Measurements from ENCODE around the gene IKZF2.

IKZF2 gene

GRCh38 chr2:213066443-213066743 is 85.0 kb downstream of the IKZF2 start:
- no peaks in the 10 kb centered on the region for H3K36me3 ChIP-seq (replicated peaks; ENCODE audit: insufficient read depth, low read length)
- no peaks in the 10 kb centered on the region for H3K79me2 ChIP-seq (ENCODE audit: low read length)

GRCh38 chr2:213065583-213066442 is 85.6 kb downstream of the IKZF2 start:
- H3K9me3 ChIP-seq (replicated peaks; ENCODE audit: insufficient read depth, low read length): no peaks in the 10 kb centered on the region
- H4K20me1 ChIP-seq (ENCODE audit: insufficient read depth, low read length): no peaks in the 10 kb centered on the region
- H3K4me3 ChIP-seq (ENCODE audit: low read length): no peak overlapping the region
- H3K79me2 ChIP-seq (ENCODE audit: low read length): no peaks in the 10 kb centered on the region
- no peak overlapping the region for H2AFZ ChIP-seq (ENCODE audit: low read length)
- no peak overlapping the region for H3K27ac ChIP-seq (ENCODE audit: low read length)
- DNase-seq: no peak
- no peaks in the 10 kb centered on the region for H3F3A ChIP-seq (ENCODE audit: insufficient read depth, low read length)
- no peak overlapping the region for H3K9ac ChIP-seq (ENCODE audit: low read length)
- no peak overlapping the region for H3K4me2 ChIP-seq (ENCODE audit: low read depth, low read length)
- TF ChIP-seq EZH2 (optimal IDR thresholded peaks at IDR 0.05; ENCODE audit: low read depth, low read length): no peak
- no peak for TF ChIP-seq EZH2phosphoT487 (IDR thresholded peaks at IDR 0.05; ENCODE audit: low read length)
- no peak for TF ChIP-seq CTCF (IDR thresholded peaks at IDR 0.05; ENCODE audit: low read length)
- no peaks in the 10 kb centered on the region for H3K27me3 ChIP-seq (replicated peaks; ENCODE audit: insufficient read depth, low read length)
- no peaks in the 10 kb centered on the region; the same call in 1 of the 2 replicates for H3K4me1 ChIP-seq (ENCODE audit: low read length)
- no peaks in the 10 kb centered on the region for H3K36me3 ChIP-seq (replicated peaks; ENCODE audit: insufficient read depth, low read length)
- 0 out of 2 replicates have a peak, but pooled peaks cover 2% of the 10 kb centered on the region for H3K9me2 ChIP-seq (replicated peaks; ENCODE audit: insufficient read depth, low read length)

More at GRCh38 chr2:213066443-213066743, 85.0 kb downstream of the IKZF2 start:
- Histone ChIP-seq H4K20me1 (ENCODE audit: insufficient read depth, low read length) (no peaks in the 10 kb centered on the region), H3K27ac (ENCODE audit: low read length) (no peak overlapping the region), H2AFZ (ENCODE audit: low read length) (no peak overlapping the region), H3K9ac (ENCODE audit: low read length) (no peak overlapping the region), H3K9me2 (replicated peaks; ENCODE audit: insufficient read depth, low read length) (0 out of 2 replicates have a peak, but pooled peaks cover 2% of the 10 kb centered on the region), H3K27me3 (replicated peaks; ENCODE audit: insufficient read depth, low read length) (no peaks in the 10 kb centered on the region), H3K4me2 (ENCODE audit: low read depth, low read length) (no peak overlapping the region), H3F3A (ENCODE audit: insufficient read depth, low read length) (no peaks in the 10 kb centered on the region), H3K4me3 (ENCODE audit: low read length) (no peak overlapping the region), H3K9me3 (replicated peaks; ENCODE audit: insufficient read depth, low read length) (no peaks in the 10 kb centered on the region), H3K4me1 (ENCODE audit: low read length) (no peaks in the 10 kb centered on the region; the same call in 1 of the 2 replicates)
- no peak for TF ChIP-seq CTCF (IDR thresholded peaks at IDR 0.05; ENCODE audit: low read length)
- TF ChIP-seq EZH2 (optimal IDR thresholded peaks at IDR 0.05; ENCODE audit: low read depth, low read length): no peak
- TF ChIP-seq EZH2phosphoT487 (IDR thresholded peaks at IDR 0.05; ENCODE audit: low read length): no peak
- no peak for DNase-seq

DNA sequence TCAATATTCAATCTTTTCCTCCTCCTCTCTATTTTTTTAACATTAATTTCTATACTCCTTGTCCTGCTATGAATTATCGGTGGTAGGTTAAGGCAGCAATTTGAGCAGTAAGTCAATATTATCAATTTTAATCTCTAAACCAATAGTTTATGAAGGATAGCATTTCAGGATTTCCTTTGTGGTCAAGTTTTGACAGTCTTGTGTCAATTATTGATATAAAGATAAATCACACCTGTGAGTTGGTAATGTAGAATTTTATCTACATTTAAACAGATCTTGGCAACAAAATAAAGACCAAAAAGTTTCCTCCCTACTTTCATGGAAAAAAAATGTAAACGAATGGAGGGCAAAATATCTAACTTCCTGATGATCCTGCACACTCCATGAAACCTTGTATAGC is 87.3 kb downstream of the IKZF2 start:
- DNase-seq: no peak
- H3K4me1 ChIP-seq (ENCODE audit: low read length): no peaks in the 10 kb centered on the region; the same call in 1 of the 2 replicates
- H3K4me2 ChIP-seq (ENCODE audit: low read depth, low read length): no peak overlapping the region
- no peak overlapping the region for H3K27ac ChIP-seq (ENCODE audit: low read length)
- no peak for TF ChIP-seq EZH2 (optimal IDR thresholded peaks at IDR 0.05; ENCODE audit: low read depth, low read length)
- TF ChIP-seq EZH2phosphoT487 (IDR thresholded peaks at IDR 0.05; ENCODE audit: low read length): no peak
- no peak for TF ChIP-seq CTCF (IDR thresholded peaks at IDR 0.05; ENCODE audit: low read length)
- H4K20me1 ChIP-seq (ENCODE audit: insufficient read depth, low read length): no peaks in the 10 kb centered on the region
- H3K79me2 ChIP-seq (ENCODE audit: low read length): no peaks in the 10 kb centered on the region
- H3K9me2 ChIP-seq (replicated peaks; ENCODE audit: insufficient read depth, low read length): 0 out of 2 replicates have a peak, but pooled peaks cover 2% of the 10 kb centered on the region
- H2AFZ ChIP-seq (ENCODE audit: low read length): no peak overlapping the region
- no peaks in the 10 kb centered on the region; the same call in 1 of the 2 replicates for H3K9me3 ChIP-seq (replicated peaks; ENCODE audit: insufficient read depth, low read length)
- H3K9ac ChIP-seq (ENCODE audit: low read length): no peak overlapping the region
- H3K36me3 ChIP-seq (replicated peaks; ENCODE audit: insufficient read depth, low read length): no peaks in the 10 kb centered on the region
- no peak overlapping the region for H3K4me3 ChIP-seq (ENCODE audit: low read length)
- H3F3A ChIP-seq (ENCODE audit: insufficient read depth, low read length): no peaks in the 10 kb centered on the region
- H3K27me3 ChIP-seq (replicated peaks; ENCODE audit: insufficient read depth, low read length): no peaks in the 10 kb centered on the region

Data from MM.1S (cell line).